Stimulated activated CD8-positive, alpha-beta memory T cell treated with anti-CD3 and anti-CD28 coated beads, Interleukin-2, amount 100 ng/mL, for 1 hour (primary cell): ENCODE results near the gene PTPRT.

Source experiments
- DNase-seq, 2 donors: peaks; one replicate each; pipeline ENCODE4 v3.0.0-alpha.2; 2020; ENCODE audit warnings: low read depth in 2 of 2

Gene PTPRT

GRCh38 chr20:42975974-42976373, 213.7 kb downstream of the PTPRT start:
- no peak for DNase-seq

DNA sequence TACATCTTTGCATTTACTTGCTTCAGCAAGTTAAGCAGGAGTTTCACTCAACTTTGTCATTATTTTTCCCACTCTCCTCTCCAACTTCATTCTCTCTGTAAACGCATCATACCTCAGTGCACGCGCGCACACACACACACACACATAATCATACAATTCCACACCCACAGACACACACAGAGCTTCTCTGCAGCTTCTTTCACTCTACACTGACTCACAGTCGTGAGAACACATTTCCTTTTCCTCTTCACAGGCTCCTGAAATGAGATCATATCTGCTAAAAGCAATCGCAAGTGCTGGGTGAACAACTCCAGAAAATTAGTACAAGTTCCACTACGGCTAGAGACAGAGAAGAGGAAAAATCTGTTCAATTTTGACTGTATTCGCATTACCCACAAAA, 215.4 kb downstream of the PTPRT start:
- DNase-seq = no peak

- no peak for DNase-seq
Observed at GRCh38 chr20:42972591-42972990, 217.1 kb downstream of the PTPRT start.

- no peak for DNase-seq
Observed at GRCh38 chr20:42968746-42969145, 221.0 kb downstream of the PTPRT start.

GRCh38 chr20:42963796-42964195, 225.9 kb downstream of the PTPRT start:
- no peak for DNase-seq

GRCh38 chr20:42961771-42962170, 227.9 kb downstream of the PTPRT start:
- no peak for DNase-seq

- no peak for DNase-seq
Observed at GRCh38 chr20:42959996-42960395, 229.7 kb downstream of the PTPRT start.

DNA sequence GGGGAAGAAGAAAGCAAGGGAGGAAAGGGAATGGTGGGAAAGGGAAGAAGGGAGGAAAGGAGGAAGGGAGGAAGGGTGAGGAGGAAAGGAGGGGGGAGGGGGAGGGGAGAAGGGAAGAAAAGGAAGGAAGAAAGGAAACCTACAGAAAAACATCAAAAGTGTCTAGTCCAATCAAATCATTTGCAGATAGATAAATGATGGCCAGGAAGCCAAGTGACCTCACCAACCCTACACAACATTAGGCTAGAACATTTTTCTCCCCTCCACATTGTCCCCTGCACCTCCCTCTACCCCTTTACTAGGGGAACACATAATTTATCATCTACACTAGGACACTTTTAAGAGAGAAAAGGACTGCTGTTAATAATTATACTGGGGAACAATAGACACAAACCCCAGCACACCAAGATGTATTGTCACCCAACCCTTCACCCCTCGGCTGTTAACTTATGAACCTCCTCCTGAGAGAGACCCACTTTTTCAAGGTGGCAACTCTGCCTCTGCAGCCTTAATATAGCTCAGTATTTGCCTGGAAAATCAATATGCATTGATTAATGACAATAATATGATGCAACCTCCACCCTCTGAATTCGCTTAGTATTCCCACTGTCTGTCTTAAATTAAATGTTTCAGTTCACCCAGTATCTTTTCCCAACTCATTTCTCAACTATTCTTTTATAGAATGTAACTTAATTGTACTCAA, 231.2 kb downstream of the PTPRT start:
- no peak for DNase-seq

GRCh38 chr20:42957704-42958095, 232.0 kb downstream of the PTPRT start:
- DNase-seq = no peak

- DNase-seq = no peak
Observed at GRCh38 chr20:42957018-42957703, 232.5 kb downstream of the PTPRT start.

GRCh38 chr20:42955713-42956112, 234.0 kb downstream of the PTPRT start:
- DNase-seq = no peak

- no peak for DNase-seq
Observed at GRCh38 chr20:42954951-42955350, 234.8 kb downstream of the PTPRT start.

GRCh38 chr20:42949950-42950349, 239.8 kb downstream of the PTPRT start:
- no peak for DNase-seq

DNA sequence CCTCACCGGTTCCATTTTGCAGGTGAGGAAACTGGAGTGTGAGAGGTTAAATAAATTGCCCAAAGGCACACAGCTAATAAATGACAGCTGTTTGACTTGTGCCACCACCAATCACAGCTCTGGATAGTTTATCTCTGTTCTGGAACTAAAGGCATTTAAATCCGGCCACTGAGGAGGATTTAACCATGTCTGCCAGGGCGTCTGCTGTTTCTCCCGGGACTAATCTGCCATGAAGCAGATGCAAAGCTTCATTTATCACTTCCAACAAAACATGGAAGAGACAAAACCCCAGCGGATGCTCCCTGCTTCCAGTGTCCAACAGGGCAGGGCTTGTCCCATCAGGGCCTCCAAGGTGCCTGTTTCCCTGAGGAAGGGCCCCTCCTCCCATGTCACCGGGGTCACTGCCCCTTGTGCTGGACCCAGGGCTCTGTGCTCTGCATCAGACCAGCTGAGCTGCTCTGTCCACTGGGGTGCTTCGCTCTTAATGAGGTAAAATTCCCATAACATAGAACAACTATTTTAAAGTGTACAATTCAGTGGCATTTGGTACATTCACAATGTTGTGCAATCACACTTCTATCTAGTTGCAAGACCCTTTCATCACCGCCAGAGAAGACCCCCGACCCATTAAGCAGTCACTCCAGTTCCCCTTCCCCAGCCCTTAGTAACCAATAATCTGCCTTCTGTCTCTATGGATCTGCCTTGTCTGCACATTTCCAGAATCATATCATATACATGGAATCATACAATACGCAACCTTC, 244.3 kb downstream of the PTPRT start:
- DNase-seq = no peak

DNA sequence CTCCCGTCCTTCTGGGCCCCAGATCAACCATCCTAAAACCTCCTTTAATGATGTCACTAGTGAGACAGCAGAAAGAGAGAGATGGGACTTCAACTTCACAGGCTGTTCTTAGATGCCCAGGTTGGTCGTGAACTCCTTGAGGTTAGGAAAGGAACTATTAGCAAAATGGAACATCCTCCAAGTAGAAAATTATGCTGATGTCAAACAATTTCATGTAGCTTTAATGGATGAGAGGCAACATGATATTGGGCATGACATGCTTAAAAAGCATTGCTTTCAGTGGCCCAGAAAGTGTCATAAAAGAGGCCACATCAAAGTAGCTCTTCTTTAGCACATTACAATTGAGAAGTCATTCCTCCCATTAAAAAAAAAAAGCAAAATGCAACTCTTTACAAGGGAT, 248.1 kb downstream of the PTPRT start:
- DNase-seq = no peak

- no peak for DNase-seq
Observed at GRCh38 chr20:42938441-42939205, 251.1 kb downstream of the PTPRT start.

- no peak for DNase-seq
Observed at GRCh38 chr20:42936482-42936881, 253.2 kb downstream of the PTPRT start.

- DNase-seq = no peak
Observed at GRCh38 chr20:42924215-42924614, 265.5 kb downstream of the PTPRT start.

DNA sequence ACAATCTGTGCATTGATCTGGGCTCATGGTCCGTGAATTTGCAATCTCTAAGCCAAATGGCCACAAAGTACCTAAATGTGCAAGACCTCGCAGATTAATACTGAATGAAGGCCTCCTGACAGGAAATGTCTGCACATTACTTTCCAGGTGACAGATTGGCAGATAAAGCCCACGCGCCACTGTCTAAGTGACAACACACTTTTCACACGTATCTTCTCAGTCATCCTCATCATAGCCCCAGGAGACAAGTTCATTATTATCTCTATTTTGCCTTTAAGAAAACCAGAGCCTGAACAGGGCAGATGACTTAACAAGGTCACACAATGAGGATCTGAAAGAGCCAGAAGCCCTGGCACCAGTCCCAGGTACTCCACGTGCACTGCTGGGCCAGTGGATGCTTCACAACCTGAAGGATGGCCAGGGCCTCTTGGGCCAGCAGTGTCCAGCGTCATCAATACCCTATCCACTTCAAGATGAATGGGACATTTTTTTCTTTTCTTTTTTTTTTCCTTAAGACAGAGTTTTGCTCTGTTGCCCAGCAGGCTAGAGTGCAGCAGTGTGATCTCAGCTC, 266.3 kb downstream of the PTPRT start:
- no peak for DNase-seq

- DNase-seq = no peak
Observed at GRCh38 chr20:42920776-42921175, 268.9 kb downstream of the PTPRT start.

DNA sequence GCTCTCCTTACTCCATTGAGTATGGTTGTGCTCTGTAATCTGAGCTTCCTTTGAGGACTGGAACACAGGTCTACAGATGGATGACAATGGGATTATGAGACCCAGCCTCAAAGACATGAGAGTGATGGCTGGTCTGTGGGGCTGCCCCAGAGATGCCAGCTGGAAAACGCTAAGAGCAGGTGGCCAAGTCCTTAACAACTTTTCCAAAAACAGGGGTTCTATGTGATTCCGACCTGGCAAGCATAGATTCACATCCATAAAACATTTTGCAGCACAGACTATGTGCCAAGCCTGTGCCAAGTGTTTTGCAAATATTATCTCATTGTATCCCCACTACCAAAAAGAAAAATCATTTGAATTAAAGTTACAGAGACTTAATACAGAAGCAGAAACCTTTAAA, 270.4 kb downstream of the PTPRT start:
- no peak for DNase-seq

- DNase-seq = no peak
Observed at GRCh38 chr20:42915081-42915480, 274.6 kb downstream of the PTPRT start.
